Loucy (cell line): ENCODE results near the gene ZFP1.
"Not testable (repeated sequence)": the region's sequence is repeated elsewhere in the genome, so short reads cannot be mapped to it uniquely, and the experiment has no call there.

Source experiments
- EZH2phosphoT487 ChIP-seq: fragments of 200-600 bp; IDR thresholded peaks from 2 replicates; pipeline ENCODE4 v1.6.1; 2018; ENCODE audit warnings: antibody characterized with exemption, mild to moderate bottlenecking, moderate library complexity, borderline replicate concordance
- TF ChIP-seq, protein P1 (sequence below): fragments of 200-600 bp; sonication (generic); conservative IDR thresholded peaks from 2 replicates; pipeline ENCODE4 v1.5.1; 2014; ENCODE audit warnings: mild to moderate bottlenecking, antibody characterized with exemption, low read length

DNA sequence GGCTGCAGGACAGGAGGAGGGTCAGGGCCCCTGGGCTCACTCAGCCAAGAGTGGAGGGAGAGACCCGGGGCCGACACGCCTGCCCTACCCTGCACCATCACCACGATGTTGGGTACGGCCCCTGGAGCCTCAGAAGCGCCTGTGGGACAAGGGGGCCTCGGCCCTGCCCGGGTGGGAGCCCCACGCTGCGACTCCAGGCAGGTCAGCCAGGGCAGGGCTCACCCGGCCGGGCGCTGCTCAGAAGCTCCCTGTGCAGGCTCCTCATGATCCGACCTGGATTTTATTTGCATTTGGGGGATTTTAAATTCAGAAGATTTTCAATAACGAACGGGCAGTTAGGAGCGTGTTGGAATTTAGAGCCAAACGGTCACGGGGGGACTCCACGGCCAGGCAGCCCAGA lies 56.6 kb downstream of the ZFP1 start:
- TF ChIP-seq, protein P1, sequence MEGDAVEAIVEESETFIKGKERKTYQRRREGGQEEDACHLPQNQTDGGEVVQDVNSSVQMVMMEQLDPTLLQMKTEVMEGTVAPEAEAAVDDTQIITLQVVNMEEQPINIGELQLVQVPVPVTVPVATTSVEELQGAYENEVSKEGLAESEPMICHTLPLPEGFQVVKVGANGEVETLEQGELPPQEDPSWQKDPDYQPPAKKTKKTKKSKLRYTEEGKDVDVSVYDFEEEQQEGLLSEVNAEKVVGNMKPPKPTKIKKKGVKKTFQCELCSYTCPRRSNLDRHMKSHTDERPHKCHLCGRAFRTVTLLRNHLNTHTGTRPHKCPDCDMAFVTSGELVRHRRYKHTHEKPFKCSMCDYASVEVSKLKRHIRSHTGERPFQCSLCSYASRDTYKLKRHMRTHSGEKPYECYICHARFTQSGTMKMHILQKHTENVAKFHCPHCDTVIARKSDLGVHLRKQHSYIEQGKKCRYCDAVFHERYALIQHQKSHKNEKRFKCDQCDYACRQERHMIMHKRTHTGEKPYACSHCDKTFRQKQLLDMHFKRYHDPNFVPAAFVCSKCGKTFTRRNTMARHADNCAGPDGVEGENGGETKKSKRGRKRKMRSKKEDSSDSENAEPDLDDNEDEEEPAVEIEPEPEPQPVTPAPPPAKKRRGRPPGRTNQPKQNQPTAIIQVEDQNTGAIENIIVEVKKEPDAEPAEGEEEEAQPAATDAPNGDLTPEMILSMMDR = not testable (repeated sequence)
- not testable (repeated sequence) for TF ChIP-seq EZH2phosphoT487
